ENCODE measurements around the gene YAF2. TPM values are rescaled to one million over a fixed set of nuclear protein-coding genes. Genes with fewer than 3 reads are reported as not detected.
"Not testable (repeated sequence)": the region's sequence is repeated elsewhere in the genome, so short reads cannot be mapped to it uniquely, and the experiment has no call there.

Gene YAF2
- total RNA-seq, 2 donors from 2014 or later: 18.4 to 24.4 TPM

- no peaks in the 10 kb centered on the region for H3K4me1 ChIP-seq
- no peak overlapping the region for H3K9ac ChIP-seq (ENCODE audit: low read depth in 2 of 2, low read length in 2 of 2)
- H3K9me3 ChIP-seq: no peaks in the 10 kb centered on the region
- H3K27me3 ChIP-seq: no peaks in the 10 kb centered on the region
- no peak for DNase-seq
- intact Hi-C loops (cut with DNase I): no loop called here
- no peak for TF ChIP-seq CTCF (IDR thresholded peaks at IDR 0.05)
- H3K36me3 ChIP-seq: no peaks in the 10 kb centered on the region
- H3K4me3 ChIP-seq: no peak overlapping the region
- no peak overlapping the region for H3K27ac ChIP-seq
Measured at GRCh38 chr12:42255866-42256261, 17.8 kb upstream of the YAF2 start.

- Histone ChIP-seq H3K36me3 (no peaks in the 10 kb centered on the region), H3K4me1 (no peaks in the 10 kb centered on the region), H3K9ac (ENCODE audit: low read depth in 2 of 2, low read length in 2 of 2) (no peak overlapping the region), H3K4me3 (no peak overlapping the region), H3K9me3 (no peaks in the 10 kb centered on the region), H3K27ac (no peak overlapping the region), H3K27me3 (no peaks in the 10 kb centered on the region)
- TF ChIP-seq CTCF (IDR thresholded peaks at IDR 0.05): no peak
- DNase-seq: no peak
- intact Hi-C loops (cut with DNase I): no loop called here
Measured at GRCh38 chr12:42255221-42255865, 17.3 kb upstream of the YAF2 start.

- H3K36me3 ChIP-seq; H3K27me3 ChIP-seq; H3K9ac ChIP-seq (ENCODE audit: low read depth in 2 of 2, low read length in 2 of 2); H3K4me3 ChIP-seq; H3K27ac ChIP-seq; DNase-seq; H3K4me1 ChIP-seq; intact Hi-C loops (cut with DNase I); H3K9me3 ChIP-seq: not testable (repeated sequence)
Measured at GRCh38 chr12:42252645-42253044, 14.6 kb upstream of the YAF2 start.

- H3K9me3 ChIP-seq; H3K36me3 ChIP-seq; H3K27me3 ChIP-seq; H3K4me3 ChIP-seq; H3K4me1 ChIP-seq; H3K27ac ChIP-seq; intact Hi-C loops (cut with DNase I); DNase-seq; H3K9ac ChIP-seq (ENCODE audit: low read depth in 2 of 2, low read length in 2 of 2): not testable (repeated sequence)
Measured at GRCh38 chr12:42249033-42249432, 11.0 kb upstream of the YAF2 start.

- intact Hi-C loops (cut with DNase I): no loop called here
- H3K9me3 ChIP-seq: no peaks in the 10 kb centered on the region
- no peaks in the 10 kb centered on the region for H3K36me3 ChIP-seq
- H3K4me3 ChIP-seq: no peak overlapping the region
- H3K4me1 ChIP-seq: no peaks in the 10 kb centered on the region
- H3K27ac ChIP-seq: no peak overlapping the region
- no peak overlapping the region for H3K9ac ChIP-seq (ENCODE audit: low read depth in 2 of 2, low read length in 2 of 2)
- no peaks in the 10 kb centered on the region for H3K27me3 ChIP-seq
- no peak for DNase-seq
- no peak for TF ChIP-seq CTCF (IDR thresholded peaks at IDR 0.05)
Measured at GRCh38 chr12:42240131-42240750, 2.2 kb upstream of the YAF2 start.

- no peak for DNase-seq
- Histone ChIP-seq H3K9ac (ENCODE audit: low read depth in 2 of 2, low read length in 2 of 2) (peak overlapping the region in 1 of 2 donors; percentile 86), H3K4me3 (peak overlapping the region; percentile 69), H3K36me3 (no peaks in the 10 kb centered on the region), H3K4me1 (no peaks in the 10 kb centered on the region), H3K9me3 (no peaks in the 10 kb centered on the region), H3K27me3 (no peaks in the 10 kb centered on the region), H3K27ac (peak overlapping the region; percentile 88)
- TF ChIP-seq CTCF (IDR thresholded peaks at IDR 0.05): no peak
- intact Hi-C loops (cut with DNase I): loop anchor here (10.0 kb wide), 1 partner anchor 93 kb away; the partner anchor contains the start of gene GXYLT1
Measured at GRCh38 chr12:42237853-42238239, 202 bp downstream of the YAF2 start.
